NCI-H2081 (cell line): ENCODE data around the gene DACH1.

Experiments
- DNase-seq, 2 experiments: peaks; one replicate each; lab custom pipeline; 2025; lab: John Stamatoyannopoulos, UW

DACH1 gene

DNA sequence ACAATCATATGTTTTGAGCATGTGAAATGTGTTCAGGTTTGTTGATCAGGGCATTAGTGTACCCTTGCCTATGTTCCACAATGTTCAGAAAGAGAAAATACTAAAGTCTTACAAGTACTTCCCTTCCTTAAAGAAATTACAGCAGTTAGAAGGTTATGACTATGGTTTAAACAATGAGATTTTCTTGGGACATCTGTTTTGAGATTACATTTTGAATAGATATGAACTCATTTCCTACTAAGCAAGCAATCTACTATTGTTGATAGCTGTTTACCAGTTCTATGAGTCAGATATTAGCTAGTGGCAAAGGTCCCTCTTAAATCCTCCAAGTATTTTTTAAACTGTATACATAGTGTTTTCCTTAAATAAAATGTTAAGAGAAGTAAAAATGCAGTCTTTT lies 241.3 kb downstream of the DACH1 start:
- DNase-seq: no peak

DNA sequence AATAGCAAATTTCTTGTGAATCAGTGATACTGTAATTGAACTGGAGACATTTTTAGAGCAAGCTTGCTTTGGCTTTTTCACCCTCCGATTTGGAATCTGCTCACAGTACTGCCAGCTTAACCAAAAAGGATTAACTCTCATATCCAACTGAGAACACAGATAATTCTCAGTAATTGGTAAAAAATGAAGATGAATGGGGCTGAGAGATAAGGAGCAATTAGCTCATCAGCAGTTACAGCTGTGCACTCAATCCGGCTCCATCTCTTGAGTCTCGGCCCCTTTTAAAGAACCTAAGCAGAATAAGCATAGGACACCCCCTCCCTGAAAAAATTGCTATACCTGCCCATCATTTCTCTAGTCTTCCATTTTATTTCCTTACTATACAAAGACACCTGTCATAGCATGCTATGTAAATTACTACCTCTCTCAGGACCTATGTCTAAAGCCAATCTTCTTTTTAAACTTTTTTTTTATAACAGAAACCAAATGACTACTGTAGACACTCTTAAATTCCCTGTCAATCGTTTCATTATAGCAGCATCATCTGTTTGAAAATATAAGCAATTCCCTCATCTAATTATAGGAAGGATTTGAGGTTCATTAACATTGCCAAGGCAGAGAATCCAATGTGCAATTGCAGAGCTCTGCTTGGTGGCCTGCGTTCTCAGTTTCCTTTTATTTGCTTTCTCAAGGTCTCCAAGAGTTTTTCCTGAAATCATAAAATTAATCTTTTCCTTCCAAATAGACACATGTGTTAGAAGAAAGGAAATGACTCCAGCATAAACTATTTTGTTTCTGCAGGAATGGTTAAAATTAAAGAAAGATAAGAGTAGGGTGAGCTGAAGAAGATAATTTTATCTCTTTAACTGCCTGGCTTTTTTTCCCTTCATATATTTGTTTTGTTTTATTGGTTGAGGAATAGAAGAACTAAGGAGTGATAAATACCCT lies 242.1 kb downstream of the DACH1 start:
- no peak for DNase-seq

- peak; percentile 56 to 93 for DNase-seq
Observed at GRCh38 chr13:71621174-71622124, 245.6 kb downstream of the DACH1 start.

- DNase-seq: no peak
Observed at GRCh38 chr13:71619096-71619495, 247.9 kb downstream of the DACH1 start.

GRCh38 chr13:71618159-71618558 lies 248.8 kb downstream of the DACH1 start:
- DNase-seq: no peak

DNA sequence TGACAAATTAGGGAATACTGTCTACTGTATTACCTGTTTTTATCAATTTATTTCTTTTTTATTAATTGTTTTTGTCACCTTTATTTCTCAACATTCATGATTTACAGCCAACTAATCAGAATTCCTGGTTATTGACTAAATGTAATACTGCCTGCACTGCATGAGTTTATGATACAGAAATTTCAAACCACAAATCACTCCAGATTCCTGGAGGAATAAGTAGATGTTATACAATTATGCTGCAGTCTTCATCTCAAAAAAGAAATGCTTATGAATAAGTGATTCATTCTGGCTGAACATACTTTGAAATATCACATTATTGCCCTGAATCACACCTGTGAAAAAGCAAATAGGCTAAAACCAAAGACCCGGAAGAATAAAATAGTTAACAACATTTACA lies 249.7 kb downstream of the DACH1 start:
- DNase-seq: no peak

GRCh38 chr13:71613066-71613745 lies 253.8 kb downstream of the DACH1 start:
- DNase-seq: no peak

DNA sequence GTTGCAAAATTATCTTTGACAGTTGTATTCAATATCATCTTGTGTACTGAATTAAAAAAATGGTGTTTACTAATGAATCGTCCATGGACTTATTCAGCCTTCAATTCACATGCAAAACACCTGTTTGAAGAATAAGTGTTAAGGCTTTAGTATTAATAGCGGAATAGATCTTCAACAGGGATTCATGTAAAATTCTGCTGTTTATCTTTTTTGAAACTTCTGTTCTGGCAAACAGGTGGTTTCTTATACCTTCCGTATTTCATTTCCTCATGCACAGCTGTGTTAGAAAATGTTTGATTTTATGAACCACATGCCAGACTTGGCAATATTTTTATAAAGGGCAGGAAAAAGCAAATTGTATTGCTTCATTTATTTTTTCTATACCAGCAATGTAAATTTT lies 255.7 kb downstream of the DACH1 start:
- no peak for DNase-seq

DNA sequence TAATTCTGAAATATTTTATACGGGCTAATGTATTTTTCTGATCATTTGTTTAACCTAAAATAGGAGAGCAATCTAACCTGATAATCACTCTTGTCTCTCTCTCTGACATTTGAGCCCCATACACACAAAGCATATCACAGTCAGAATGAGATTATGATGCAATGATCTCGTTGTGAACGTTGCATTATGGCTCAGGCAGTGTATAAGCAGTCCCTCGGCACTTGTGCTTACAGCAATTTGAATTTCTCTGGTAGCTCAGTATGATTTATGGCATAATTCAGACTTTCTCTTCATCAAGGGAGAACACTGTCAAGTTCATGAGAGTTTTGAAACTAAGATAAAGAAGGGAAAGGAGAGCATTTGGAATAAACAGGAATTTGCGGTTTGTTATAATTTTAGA lies 256.1 kb downstream of the DACH1 start:
- DNase-seq: peak in 1 of 2 experiments; percentile 16

DNA sequence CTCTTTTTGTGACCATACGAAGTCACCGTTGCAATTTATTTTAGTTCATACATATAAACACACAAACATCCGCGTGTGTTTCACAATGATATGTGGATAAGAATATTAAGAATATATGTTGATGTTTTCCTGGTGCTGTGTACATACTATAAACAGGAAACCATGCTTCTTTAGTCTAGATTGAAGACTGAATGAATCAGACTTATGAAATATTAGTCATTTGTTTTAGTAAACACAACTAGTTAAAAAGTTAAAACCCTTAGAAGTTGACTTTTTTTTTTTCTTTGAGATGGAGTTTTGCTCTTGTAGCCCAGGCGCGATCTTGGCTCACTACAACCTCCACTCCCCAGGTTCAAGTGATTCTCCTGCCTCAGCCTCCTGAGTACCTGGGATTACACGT lies 257.7 kb downstream of the DACH1 start:
- DNase-seq: no peak

- DNase-seq: no peak
Observed at GRCh38 chr13:71607575-71607974, 259.4 kb downstream of the DACH1 start.

DNA sequence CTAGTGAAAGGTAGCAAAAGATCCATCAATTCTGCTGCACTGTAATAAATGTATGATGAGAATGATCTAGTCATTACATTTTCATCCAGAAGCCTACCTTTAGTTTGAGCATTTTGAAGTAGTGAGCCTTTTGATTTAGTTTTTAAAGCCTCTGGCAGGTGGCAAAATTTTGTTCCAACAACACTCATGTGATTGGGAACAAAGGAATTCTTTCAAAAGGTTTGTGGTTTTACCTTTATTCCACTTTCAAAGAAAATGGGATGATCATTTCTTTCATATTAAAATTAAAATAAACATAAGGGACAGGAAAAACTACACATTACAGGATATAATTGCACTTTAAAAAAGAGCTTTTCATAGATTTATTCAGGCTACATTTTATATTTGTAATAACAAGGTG lies 260.2 kb downstream of the DACH1 start:
- DNase-seq: no peak

- peak in 1 of 2 experiments; percentile 33 for DNase-seq
Observed at GRCh38 chr13:71605744-71606143, 261.3 kb downstream of the DACH1 start.

GRCh38 chr13:71603255-71603654 lies 263.7 kb downstream of the DACH1 start:
- peak in 1 of 2 experiments; percentile 35 for DNase-seq

GRCh38 chr13:71602344-71602743 lies 264.7 kb downstream of the DACH1 start:
- peak in 1 of 2 experiments; percentile 75 for DNase-seq

GRCh38 chr13:71597150-71597549 lies 269.9 kb downstream of the DACH1 start:
- DNase-seq: no peak

DNA sequence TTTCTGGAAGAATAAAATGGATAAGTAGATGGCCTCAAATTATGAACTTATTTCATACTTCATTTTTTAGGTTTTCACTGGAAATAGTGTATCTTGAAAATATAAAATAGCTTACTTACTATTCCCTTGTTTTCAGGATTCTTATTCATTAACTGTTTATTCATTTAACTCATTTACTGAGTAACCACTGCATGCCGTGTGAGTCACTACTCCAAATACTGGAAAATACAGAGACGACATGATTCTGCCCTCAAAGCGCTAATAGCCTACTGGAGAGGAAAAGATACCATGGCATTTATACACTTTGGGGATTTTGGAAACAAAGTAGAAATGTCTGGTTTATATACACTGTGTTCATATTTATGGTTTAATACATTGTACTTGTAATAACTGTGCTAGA lies 270.9 kb downstream of the DACH1 start:
- DNase-seq: no peak

- DNase-seq: no peak
Observed at GRCh38 chr13:71593566-71593965, 273.4 kb downstream of the DACH1 start.

GRCh38 chr13:71591374-71591773 lies 275.6 kb downstream of the DACH1 start:
- no peak for DNase-seq

DNA sequence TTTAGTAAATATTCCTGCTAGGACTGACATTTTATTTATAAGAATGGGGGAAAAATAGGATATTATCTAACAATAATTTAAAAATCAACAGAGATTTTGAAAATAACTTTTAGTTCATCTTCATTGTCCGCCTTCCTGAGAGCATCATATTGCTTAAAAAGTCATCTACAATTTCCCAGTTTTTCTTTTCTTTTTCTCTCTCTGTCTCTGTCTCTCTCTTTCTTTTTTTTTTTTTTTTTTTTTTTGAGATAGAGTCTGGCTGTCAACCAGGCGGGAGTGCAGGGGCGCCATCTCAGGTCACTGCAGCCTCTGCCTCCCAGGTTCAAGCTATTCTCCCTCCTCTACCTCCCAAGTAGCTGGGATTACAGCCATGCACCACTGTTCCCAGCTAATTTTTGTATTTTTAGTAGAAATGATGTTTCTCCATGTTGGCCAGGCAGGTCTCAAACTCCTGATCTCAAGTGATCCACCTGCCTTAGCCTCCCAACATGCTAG lies 276.3 kb downstream of the DACH1 start:
- no peak for DNase-seq

DNA sequence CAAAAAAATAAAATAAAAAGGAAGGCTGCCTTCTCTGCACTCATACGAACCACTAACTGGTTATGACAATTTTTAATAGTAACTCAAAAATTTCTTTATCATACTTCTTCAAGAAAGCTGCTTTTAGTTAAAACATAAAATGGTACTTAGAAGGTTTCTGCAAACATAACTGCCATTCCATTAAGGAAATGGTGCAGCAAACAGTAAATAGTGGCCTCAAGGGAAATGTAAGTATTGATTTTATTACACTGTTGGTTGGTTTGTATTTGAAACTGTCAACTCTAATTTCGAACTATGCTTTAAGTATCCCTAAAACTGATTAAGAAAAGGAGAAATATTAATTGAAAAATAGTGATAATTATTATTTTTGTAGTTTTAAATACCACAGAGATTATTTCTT lies 278.0 kb downstream of the DACH1 start:
- DNase-seq: peak in 1 of 2 experiments; percentile 6

GRCh38 chr13:71587817-71588216 lies 279.2 kb downstream of the DACH1 start:
- no peak for DNase-seq
